Activated naive CD4-positive, alpha-beta T cell treated with anti-CD3 and anti-CD28 coated beads for 36 hours (primary cell): Measurements from ENCODE around the gene APBA2. TPM values are rescaled to one million over a fixed set of nuclear protein-coding genes. Genes with fewer than 3 reads are reported as not detected.
"Not testable (repeated sequence)": the region's sequence is repeated elsewhere in the genome, so short reads cannot be mapped to it uniquely, and the experiment has no call there.

Experiments used
- CTCF ChIA-PET: fragments of 350-600 bp; sonication (Branson Sonifier 250); formaldehyde crosslinking; loops from one replicate; lab custom pipeline; 2021; ENCODE audit warnings: antibody characterized with exemption; lab: Charles Lee
- DNase-seq: peaks from one replicate; pipeline ENCODE4 v3.0.0-alpha.2; 2020
- H3K27ac Mint-ChIP-seq: one replicate; pipeline ENCODE4 v1.8.0; 2021; ENCODE audit warnings: mild to moderate bottlenecking, mixed read lengths
- H3K27me3 Mint-ChIP-seq: one replicate; pipeline ENCODE4 v1.8.0; 2021; ENCODE audit warnings: low read depth, mixed read lengths
- H3K36me3 Mint-ChIP-seq: one replicate; pipeline ENCODE4 v1.8.0; 2021; ENCODE audit warnings: low read depth, mixed read lengths
- H3K4me1 Mint-ChIP-seq: one replicate; pipeline ENCODE4 v1.8.0; 2021; ENCODE audit warnings: low read depth, mixed read lengths
- H3K4me3 Mint-ChIP-seq: one replicate; pipeline ENCODE4 v1.8.0; 2021; ENCODE audit warnings: mild to moderate bottlenecking, moderate library complexity, mixed read lengths
- H3K9me3 Mint-ChIP-seq: one replicate; pipeline ENCODE4 v1.8.0; 2021; ENCODE audit warnings: mixed read lengths
- intact Hi-C: fragments of 100-400 bp; cut with micrococcal nuclease; formaldehyde crosslinking; loops from one replicate; pipeline ENCODE4 v1.15.1; 2023
- total RNA-seq, 2 experiments: library from RNA; stranded (reverse); gene quantifications; one replicate each; pipeline ENCODE4 v1.2.3, GENCODE V29; 2021

The APBA2 gene
- total RNA-seq, 2 experiments from 2014 or later = 16.2 to 18.3 TPM

GRCh38 chr15:28861589-28862293 lies 24.0 kb upstream of the APBA2 start:
- H3K27me3 Mint-ChIP-seq, CTCF ChIA-PET, H3K36me3 Mint-ChIP-seq, H3K27ac Mint-ChIP-seq, H3K4me1 Mint-ChIP-seq, H3K4me3 Mint-ChIP-seq, H3K9me3 Mint-ChIP-seq, intact Hi-C loops, DNase-seq: not testable (repeated sequence)

- DNase-seq = no peak
- Mint-ChIP-seq H3K9me3 (no peaks in the 10 kb centered on the region), H3K27ac (no peak overlapping the region), H3K36me3 (no peaks in the 10 kb centered on the region), H3K27me3 (no peaks in the 10 kb centered on the region), H3K4me1 (peaks cover 1% of the 10 kb centered on the region), H3K4me3 (no peak overlapping the region)
- CTCF ChIA-PET = interaction anchor here (0.7 kb wide), 1 partner anchor 73 kb away, joined by 3 read pairs; no protein-coding TSS in a partner anchor
- intact Hi-C loops = no loop called here
Measured at GRCh38 chr15:28868744-28869345, 16.9 kb upstream of the APBA2 start.

- H3K27me3 Mint-ChIP-seq = no peaks in the 10 kb centered on the region
- CTCF ChIA-PET = no interaction called here
- no peak overlapping the region for H3K27ac Mint-ChIP-seq
Measured at GRCh38 chr15:28871168-28871567, 14.6 kb upstream of the APBA2 start.

DNA sequence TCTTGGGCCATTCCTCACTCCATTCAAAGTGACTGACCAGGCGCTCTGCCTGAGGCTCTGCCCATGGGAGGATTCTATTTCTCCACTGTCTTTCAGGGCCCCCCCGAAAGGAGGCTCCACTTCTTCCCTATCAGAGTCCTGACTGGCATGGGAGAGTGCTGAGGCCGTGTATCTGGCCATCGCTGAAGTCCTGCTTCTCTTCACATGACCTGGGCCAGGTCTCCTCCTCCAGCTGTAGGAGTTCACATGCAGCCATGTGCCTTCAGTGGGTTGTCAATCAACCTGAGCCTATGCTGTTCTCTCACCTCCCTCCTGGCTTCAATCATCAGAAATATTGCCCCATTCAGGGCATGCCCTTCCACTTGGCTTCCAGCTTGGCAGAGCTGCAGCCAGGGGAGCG lies 12.8 kb upstream of the APBA2 start:
- peaks cover 17% of the 10 kb centered on the region for H3K4me1 Mint-ChIP-seq
- no peak for DNase-seq
- no peak overlapping the region for H3K27ac Mint-ChIP-seq
- no peaks in the 10 kb centered on the region for H3K27me3 Mint-ChIP-seq
- intact Hi-C loops = no loop called here
- CTCF ChIA-PET = interaction anchor here (0.5 to 1.5 kb wide), 4 partner anchors 64 to 217 kb away, joined by 3 to 4 read pairs (median 4); no protein-coding TSS in a partner anchor
- H3K9me3 Mint-ChIP-seq = no peaks in the 10 kb centered on the region
- H3K36me3 Mint-ChIP-seq = no peaks in the 10 kb centered on the region
- H3K4me3 Mint-ChIP-seq = no peak overlapping the region

More at GRCh38 chr15:28871168-28871567, 14.6 kb upstream of the APBA2 start:
- Mint-ChIP-seq H3K4me3 (no peak overlapping the region), H3K4me1 (peaks cover 10% of the 10 kb centered on the region), H3K36me3 (no peaks in the 10 kb centered on the region), H3K9me3 (no peaks in the 10 kb centered on the region)
- DNase-seq = no peak
- intact Hi-C loops = no loop called here

DNA sequence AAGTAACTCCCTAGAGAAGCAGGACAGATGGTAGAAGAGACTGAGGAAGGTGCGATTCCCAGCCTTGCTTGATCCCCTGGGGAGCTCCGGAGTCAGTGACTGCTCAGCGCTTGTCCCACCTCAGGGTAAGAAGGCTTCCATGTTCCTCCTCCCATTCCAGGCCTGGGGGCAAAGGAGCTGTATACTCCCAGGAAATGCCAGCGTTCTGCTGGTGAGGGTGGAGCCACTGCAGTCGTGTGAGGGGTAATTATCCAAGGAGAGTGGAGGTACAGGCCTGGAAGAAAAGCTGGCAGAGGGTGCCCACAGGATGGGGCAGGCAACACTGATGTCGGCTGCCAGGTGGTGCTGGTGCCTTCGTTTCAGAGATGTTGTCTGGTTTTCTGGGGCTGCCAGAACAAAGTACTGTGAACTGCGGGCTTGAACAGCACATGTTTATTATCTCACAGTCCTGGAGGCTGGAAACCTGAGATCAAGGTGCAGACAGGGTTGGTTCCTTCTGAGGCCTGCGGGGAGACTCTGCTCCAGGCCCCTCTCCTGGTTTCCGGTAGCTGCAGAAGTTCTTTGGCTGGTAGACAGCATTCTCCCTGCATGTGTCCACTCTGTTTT lies 12.1 kb upstream of the APBA2 start:
- Mint-ChIP-seq H3K36me3 (no peaks in the 10 kb centered on the region), H3K4me3 (no peak overlapping the region), H3K27ac (no peak overlapping the region), H3K27me3 (no peaks in the 10 kb centered on the region), H3K9me3 (no peaks in the 10 kb centered on the region), H3K4me1 (peaks cover 17% of the 10 kb centered on the region)
- intact Hi-C loops = no loop called here
- CTCF ChIA-PET = interaction anchor here (0.6 to 1.5 kb wide), 5 partner anchors 8 to 216 kb away, joined by 3 to 5 read pairs (median 4); no protein-coding TSS in a partner anchor
- peak; percentile 29 for DNase-seq

GRCh38 chr15:28875461-28876000 lies 10.2 kb upstream of the APBA2 start:
- no peak overlapping the region for H3K27ac Mint-ChIP-seq
- no peak overlapping the region for H3K4me3 Mint-ChIP-seq
- H3K4me1 Mint-ChIP-seq = peaks cover 17% of the 10 kb centered on the region
- CTCF ChIA-PET = interaction anchor here (0.6 to 1.1 kb wide), 2 partner anchors 8 to 60 kb away, joined by 3 to 6 read pairs; no protein-coding TSS in a partner anchor
- no peaks in the 10 kb centered on the region for H3K36me3 Mint-ChIP-seq
- intact Hi-C loops = no loop called here
- H3K27me3 Mint-ChIP-seq = no peaks in the 10 kb centered on the region
- DNase-seq = no peak
- no peaks in the 10 kb centered on the region for H3K9me3 Mint-ChIP-seq

DNA sequence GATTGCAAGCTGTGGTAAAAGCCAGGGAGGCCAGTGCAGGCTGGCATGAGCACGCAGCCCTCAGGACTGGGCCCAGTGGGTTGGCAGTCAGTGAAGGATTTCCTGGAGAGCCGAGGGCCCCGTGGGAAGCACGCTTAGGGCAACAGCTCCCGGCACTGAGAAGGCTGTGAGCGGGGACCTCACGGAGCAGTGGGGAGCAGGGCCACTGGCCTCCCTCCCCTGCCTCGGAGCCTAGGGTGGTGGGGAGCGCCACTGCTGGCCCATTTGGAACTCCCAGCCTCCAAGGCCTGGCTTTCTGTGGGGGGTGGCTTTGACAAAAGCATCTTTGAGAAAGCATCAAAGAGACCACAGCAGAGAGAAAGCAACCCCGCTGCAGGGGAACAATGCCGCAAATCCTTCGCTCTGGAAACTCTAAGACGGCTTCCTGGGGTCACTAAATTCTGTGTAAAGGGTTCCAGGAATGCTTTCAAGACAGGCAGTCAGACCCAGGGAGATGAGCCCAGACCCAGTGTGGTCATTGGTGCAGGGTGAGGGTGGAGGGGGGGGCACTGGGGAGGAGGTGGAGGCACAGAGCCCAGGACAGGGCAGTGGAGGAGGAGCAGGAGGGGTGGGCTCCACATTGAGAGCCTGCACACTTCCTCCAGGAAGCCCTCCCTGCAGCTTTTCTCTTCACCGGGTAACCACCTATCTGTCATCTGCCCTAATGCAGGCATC lies 9.5 kb upstream of the APBA2 start:
- CTCF ChIA-PET = interaction anchor here (0.6 to 0.7 kb wide), 2 partner anchors 7 to 1090 kb away, joined by 3 read pairs; no protein-coding TSS in a partner anchor

DNA sequence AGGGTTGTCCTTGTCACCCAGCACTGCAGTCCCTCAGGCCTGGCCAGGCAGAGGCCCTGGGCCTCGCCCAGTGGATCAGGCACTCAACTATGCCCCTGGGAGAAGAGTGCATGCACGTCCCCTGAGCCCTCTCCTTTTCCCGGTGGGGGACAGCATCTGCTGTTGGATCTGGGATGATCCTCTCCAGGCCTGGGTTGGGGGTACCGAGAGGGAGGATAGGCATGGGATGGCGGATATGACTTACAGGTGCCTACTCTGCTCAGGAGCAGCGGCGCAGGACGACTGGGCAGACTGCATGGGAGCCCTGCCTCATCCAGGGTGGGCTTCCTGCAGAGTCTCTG lies 9.0 kb upstream of the APBA2 start:
- DNase-seq = no peak
- Mint-ChIP-seq H3K27ac (no peak overlapping the region), H3K9me3 (no peaks in the 10 kb centered on the region), H3K4me1 (peaks cover 17% of the 10 kb centered on the region), H3K27me3 (no peaks in the 10 kb centered on the region), H3K36me3 (no peaks in the 10 kb centered on the region), H3K4me3 (no peak overlapping the region)
- intact Hi-C loops = no loop called here
- CTCF ChIA-PET = interaction anchor here (0.7 kb wide), 1 partner anchor 1089 kb away, joined by 3 read pairs; no protein-coding TSS in a partner anchor

More for the DNA sequence above, 9.5 kb upstream of the APBA2 start:
- no peaks in the 10 kb centered on the region for H3K9me3 Mint-ChIP-seq
- no peaks in the 10 kb centered on the region for H3K36me3 Mint-ChIP-seq
- intact Hi-C loops = no loop called here
- no peak overlapping the region for H3K27ac Mint-ChIP-seq
- no peaks in the 10 kb centered on the region for H3K27me3 Mint-ChIP-seq
- DNase-seq = no peak
- H3K4me3 Mint-ChIP-seq = no peak overlapping the region
- peaks cover 17% of the 10 kb centered on the region for H3K4me1 Mint-ChIP-seq

GRCh38 chr15:28878209-28878608 lies 7.6 kb upstream of the APBA2 start:
- H3K36me3 Mint-ChIP-seq = no peaks in the 10 kb centered on the region
- CTCF ChIA-PET = interaction anchor here (1.1 kb wide), 1 partner anchor 212 kb away, joined by 3 read pairs; no protein-coding TSS in a partner anchor
- no peak overlapping the region for H3K4me3 Mint-ChIP-seq
- H3K9me3 Mint-ChIP-seq = no peaks in the 10 kb centered on the region
- no peak for DNase-seq
- peaks cover 17% of the 10 kb centered on the region for H3K4me1 Mint-ChIP-seq
- H3K27me3 Mint-ChIP-seq = no peaks in the 10 kb centered on the region
- intact Hi-C loops = no loop called here
- H3K27ac Mint-ChIP-seq = no peak overlapping the region

- intact Hi-C loops = no loop called here
Measured at GRCh38 chr15:28879551-28879950, 6.2 kb upstream of the APBA2 start.

DNA sequence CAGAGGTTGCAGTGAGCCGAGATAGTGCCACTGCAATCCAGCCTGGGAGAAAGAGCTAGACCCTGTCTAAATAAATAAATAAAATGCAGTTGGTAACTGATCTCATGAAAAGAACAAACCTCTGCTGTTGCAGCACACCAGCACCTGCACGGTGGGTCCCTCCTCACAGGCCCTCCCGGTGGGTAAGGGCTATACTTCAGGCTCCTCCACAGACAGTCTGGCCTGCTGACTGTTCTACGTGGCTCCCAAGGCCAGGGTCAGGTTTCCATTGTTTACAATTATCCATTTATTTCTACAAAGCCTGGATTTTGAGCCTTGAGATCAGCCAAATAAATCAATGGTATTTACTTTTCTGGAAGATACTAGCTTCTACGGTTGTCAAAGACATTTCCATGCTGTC lies 5.1 kb upstream of the APBA2 start:
- no peak overlapping the region for H3K27ac Mint-ChIP-seq
- no peaks in the 10 kb centered on the region for H3K27me3 Mint-ChIP-seq
- H3K4me3 Mint-ChIP-seq = no peak overlapping the region
- no peaks in the 10 kb centered on the region for H3K9me3 Mint-ChIP-seq
- H3K4me1 Mint-ChIP-seq = peaks cover 12% of the 10 kb centered on the region
- CTCF ChIA-PET = no interaction called here
- no peak for DNase-seq
- intact Hi-C loops = loop anchor here (1.0 to 2.0 kb wide), 2 partner anchors 95 to 210 kb away; no protein-coding TSS in a partner anchor
- no peaks in the 10 kb centered on the region for H3K36me3 Mint-ChIP-seq

More at GRCh38 chr15:28879551-28879950, 6.2 kb upstream of the APBA2 start:
- Mint-ChIP-seq H3K27ac (no peak overlapping the region), H3K36me3 (no peaks in the 10 kb centered on the region), H3K4me3 (no peak overlapping the region), H3K4me1 (peaks cover 13% of the 10 kb centered on the region), H3K9me3 (no peaks in the 10 kb centered on the region), H3K27me3 (no peaks in the 10 kb centered on the region)
- DNase-seq = no peak
- CTCF ChIA-PET = no interaction called here

- H3K27me3 Mint-ChIP-seq = no peaks in the 10 kb centered on the region
- intact Hi-C loops = loop anchor here (1.0 to 2.0 kb wide), 2 partner anchors 94 to 210 kb away; no protein-coding TSS in a partner anchor
- DNase-seq = no peak
- H3K4me3 Mint-ChIP-seq = no peak overlapping the region
- H3K36me3 Mint-ChIP-seq = no peaks in the 10 kb centered on the region
- H3K4me1 Mint-ChIP-seq = peaks cover 8% of the 10 kb centered on the region
- CTCF ChIA-PET = no interaction called here
- no peak overlapping the region for H3K27ac Mint-ChIP-seq
- H3K9me3 Mint-ChIP-seq = no peaks in the 10 kb centered on the region
Measured at GRCh38 chr15:28881170-28881569, 4.6 kb upstream of the APBA2 start.
